ENCODE results near the gene TKT.

GRCh38 chr3:53258600-53259426 lies 3.0 kb upstream of the TKT start:
- TF ChIP-seq, protein P1, sequence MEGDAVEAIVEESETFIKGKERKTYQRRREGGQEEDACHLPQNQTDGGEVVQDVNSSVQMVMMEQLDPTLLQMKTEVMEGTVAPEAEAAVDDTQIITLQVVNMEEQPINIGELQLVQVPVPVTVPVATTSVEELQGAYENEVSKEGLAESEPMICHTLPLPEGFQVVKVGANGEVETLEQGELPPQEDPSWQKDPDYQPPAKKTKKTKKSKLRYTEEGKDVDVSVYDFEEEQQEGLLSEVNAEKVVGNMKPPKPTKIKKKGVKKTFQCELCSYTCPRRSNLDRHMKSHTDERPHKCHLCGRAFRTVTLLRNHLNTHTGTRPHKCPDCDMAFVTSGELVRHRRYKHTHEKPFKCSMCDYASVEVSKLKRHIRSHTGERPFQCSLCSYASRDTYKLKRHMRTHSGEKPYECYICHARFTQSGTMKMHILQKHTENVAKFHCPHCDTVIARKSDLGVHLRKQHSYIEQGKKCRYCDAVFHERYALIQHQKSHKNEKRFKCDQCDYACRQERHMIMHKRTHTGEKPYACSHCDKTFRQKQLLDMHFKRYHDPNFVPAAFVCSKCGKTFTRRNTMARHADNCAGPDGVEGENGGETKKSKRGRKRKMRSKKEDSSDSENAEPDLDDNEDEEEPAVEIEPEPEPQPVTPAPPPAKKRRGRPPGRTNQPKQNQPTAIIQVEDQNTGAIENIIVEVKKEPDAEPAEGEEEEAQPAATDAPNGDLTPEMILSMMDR (IDR thresholded peaks at IDR 0.05; ENCODE audit: insufficient read depth, low read length): no peak
- TF ChIP-seq, protein P2, sequence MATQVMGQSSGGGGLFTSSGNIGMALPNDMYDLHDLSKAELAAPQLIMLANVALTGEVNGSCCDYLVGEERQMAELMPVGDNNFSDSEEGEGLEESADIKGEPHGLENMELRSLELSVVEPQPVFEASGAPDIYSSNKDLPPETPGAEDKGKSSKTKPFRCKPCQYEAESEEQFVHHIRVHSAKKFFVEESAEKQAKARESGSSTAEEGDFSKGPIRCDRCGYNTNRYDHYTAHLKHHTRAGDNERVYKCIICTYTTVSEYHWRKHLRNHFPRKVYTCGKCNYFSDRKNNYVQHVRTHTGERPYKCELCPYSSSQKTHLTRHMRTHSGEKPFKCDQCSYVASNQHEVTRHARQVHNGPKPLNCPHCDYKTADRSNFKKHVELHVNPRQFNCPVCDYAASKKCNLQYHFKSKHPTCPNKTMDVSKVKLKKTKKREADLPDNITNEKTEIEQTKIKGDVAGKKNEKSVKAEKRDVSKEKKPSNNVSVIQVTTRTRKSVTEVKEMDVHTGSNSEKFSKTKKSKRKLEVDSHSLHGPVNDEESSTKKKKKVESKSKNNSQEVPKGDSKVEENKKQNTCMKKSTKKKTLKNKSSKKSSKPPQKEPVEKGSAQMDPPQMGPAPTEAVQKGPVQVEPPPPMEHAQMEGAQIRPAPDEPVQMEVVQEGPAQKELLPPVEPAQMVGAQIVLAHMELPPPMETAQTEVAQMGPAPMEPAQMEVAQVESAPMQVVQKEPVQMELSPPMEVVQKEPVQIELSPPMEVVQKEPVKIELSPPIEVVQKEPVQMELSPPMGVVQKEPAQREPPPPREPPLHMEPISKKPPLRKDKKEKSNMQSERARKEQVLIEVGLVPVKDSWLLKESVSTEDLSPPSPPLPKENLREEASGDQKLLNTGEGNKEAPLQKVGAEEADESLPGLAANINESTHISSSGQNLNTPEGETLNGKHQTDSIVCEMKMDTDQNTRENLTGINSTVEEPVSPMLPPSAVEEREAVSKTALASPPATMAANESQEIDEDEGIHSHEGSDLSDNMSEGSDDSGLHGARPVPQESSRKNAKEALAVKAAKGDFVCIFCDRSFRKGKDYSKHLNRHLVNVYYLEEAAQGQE (IDR thresholded peaks at IDR 0.05; ENCODE audit: insufficient replicate concordance, low read depth): no peak
- no peak for TF ChIP-seq POLR2AphosphoS5 (IDR thresholded peaks at IDR 0.05; ENCODE audit: low read depth)
- TF ChIP-seq GABPA (IDR thresholded peaks at IDR 0.05; ENCODE audit: low read depth): no peak
- no peak for TF ChIP-seq SPI1 (IDR thresholded peaks at IDR 0.05; ENCODE audit: borderline replicate concordance, low read depth)

All from HL-60 (cell line).